H1 (cell line): ENCODE data around the gene FUBP3. TPM values are rescaled to one million over a fixed set of nuclear protein-coding genes. Genes with fewer than 3 reads are reported as not detected.

ENCODE experiments used
- CHD7 ChIP-seq: fragments of 300-600 bp; sonication (generic); IDR thresholded peaks from 2 replicates; pipeline ENCODE4 v1.7.1; 2012; ENCODE audit warnings: low read length, moderate library complexity, mild to moderate bottlenecking, inconsistent platforms; ENCODE audit not compliant: insufficient replicate concordance
- KDM4A ChIP-seq: IDR thresholded peaks from one replicate; pipeline ENCODE4 v1.7.1; 2012; ENCODE audit warnings: low read depth, mild to moderate bottlenecking, moderate library complexity, low read length, inconsistent platforms; ENCODE audit not compliant: severe bottlenecking
- KDM5A ChIP-seq: fragments of 200-600 bp; IDR thresholded peaks from 2 replicates; pipeline ENCODE4 v1.7.1; 2012; ENCODE audit warnings: mild to moderate bottlenecking, low read length, inconsistent platforms, mixed read lengths
- NRF1 ChIP-seq: IDR thresholded peaks from 2 replicates; pipeline ENCODE4 v1.6.1; 2011; ENCODE audit warnings: mild to moderate bottlenecking, low read depth, low read length, improper control_type of control experiment
- SUZ12 ChIP-seq: fragments of 200-600 bp; sonication (generic); IDR thresholded peaks from 2 replicates; pipeline ENCODE4 v1.6.1; 2012; ENCODE audit warnings: mild to moderate bottlenecking, inconsistent platforms, low read length, moderate library complexity, mixed read lengths
- TBP ChIP-seq: IDR thresholded peaks from 2 replicates; pipeline ENCODE4 v1.6.1; 2011; ENCODE audit warnings: low read depth, low read length, improper control_type of control experiment
- polyA plus RNA-seq, 7 experiments: library from polyadenylated mRNA; depleted of rRNA in 3 of 7; stranded (reverse) in 5 of 7; unstranded in 2 of 7; fragments of >200 nt in 5 of 7; fragments of 200-250 nt in 2 of 7; gene quantifications; 1 replicate in 5 of 7; 2 replicates in 1 of 7; 4 replicates in 1 of 7; pipeline versions ENCODE4 v1.2.1 to v1.2.3, GENCODE V29; 2011 to 2013; ENCODE audit warnings: missing spikeins in 2 of 7, mixed read lengths in 2 of 7
- total RNA-seq: library from RNA; stranded (reverse); fragmentation: NEBNext Ultra II Directional; extraction: Animal tissue kit (Norgen Biotek cat#: 25700); gene quantifications from 2 replicates; pipeline ENCODE4 v1.2.1, GENCODE V29; 2021

Gene FUBP3
- total and polyA plus RNA-seq, 2 of the 8 experiments (the other 6 are each of a cell fraction or from before 2014, with no cell fraction given): 23.7 to 76.4 TPM

GRCh38 chr9:130680836-130681768, 101.7 kb downstream of the FUBP3 start (continued):
- no peak for TF ChIP-seq CHD7
- TF ChIP-seq TBP: no peak
- no peak for TF ChIP-seq KDM5A
- TF ChIP-seq SUZ12: peak; percentile 26
- TF ChIP-seq KDM4A: peak; percentile 82
- peak; percentile 64 for TF ChIP-seq NRF1
